ENCODE results near the gene ZBTB6.

GRCh38 chr9:122904466-122904822 is 8.7 kb downstream of the ZBTB6 start:
- TF ChIP-seq EZH2 (IDR thresholded peaks at IDR 0.05; ENCODE audit: low read length, missing control alignments) = no peak
- TF ChIP-seq, protein P1, sequence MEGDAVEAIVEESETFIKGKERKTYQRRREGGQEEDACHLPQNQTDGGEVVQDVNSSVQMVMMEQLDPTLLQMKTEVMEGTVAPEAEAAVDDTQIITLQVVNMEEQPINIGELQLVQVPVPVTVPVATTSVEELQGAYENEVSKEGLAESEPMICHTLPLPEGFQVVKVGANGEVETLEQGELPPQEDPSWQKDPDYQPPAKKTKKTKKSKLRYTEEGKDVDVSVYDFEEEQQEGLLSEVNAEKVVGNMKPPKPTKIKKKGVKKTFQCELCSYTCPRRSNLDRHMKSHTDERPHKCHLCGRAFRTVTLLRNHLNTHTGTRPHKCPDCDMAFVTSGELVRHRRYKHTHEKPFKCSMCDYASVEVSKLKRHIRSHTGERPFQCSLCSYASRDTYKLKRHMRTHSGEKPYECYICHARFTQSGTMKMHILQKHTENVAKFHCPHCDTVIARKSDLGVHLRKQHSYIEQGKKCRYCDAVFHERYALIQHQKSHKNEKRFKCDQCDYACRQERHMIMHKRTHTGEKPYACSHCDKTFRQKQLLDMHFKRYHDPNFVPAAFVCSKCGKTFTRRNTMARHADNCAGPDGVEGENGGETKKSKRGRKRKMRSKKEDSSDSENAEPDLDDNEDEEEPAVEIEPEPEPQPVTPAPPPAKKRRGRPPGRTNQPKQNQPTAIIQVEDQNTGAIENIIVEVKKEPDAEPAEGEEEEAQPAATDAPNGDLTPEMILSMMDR (conservative IDR thresholded peaks at IDR 0.05 in 1 of 2, IDR thresholded peaks at IDR 0.05 in 1 of 2; ENCODE audit: low read depth in 1 of 2, low read length in 2 of 2) = no peak
